Spleen (tissue), 11 donors: ENCODE data around the gene MSI2. TPM values are rescaled to one million over a fixed set of nuclear protein-coding genes. Genes with fewer than 3 reads are reported as not detected.

ENCODE experiments used
- DNase-seq: peaks from one replicate; pipeline ENCODE4 v3.0.0-alpha.2; 2020
- H3K27ac ChIP-seq, 8 donors: fragments of 200-600 bp; sonication (generic) in 7 of 8; 1 replicate in 4 of 8; 2 replicates in 4 of 8; pipeline versions ENCODE4 v1.5.0 to v1.8.0; 2016 to 2021; ENCODE audit warnings: inconsistent platforms in 4 of 8, mild to moderate bottlenecking in 4 of 8, moderate library complexity in 1 of 8
- H3K27me3 ChIP-seq, 7 donors: fragments of 200-600 bp; sonication (generic) in 6 of 7; replicated peaks in 1 of 7; 1 replicate in 4 of 7; 2 replicates in 3 of 7; pipeline versions ENCODE4 v1.5.0 to v1.8.0; 2016 to 2021; ENCODE audit warnings: inconsistent platforms in 3 of 7, mild to moderate bottlenecking in 1 of 7
- H3K36me3 ChIP-seq, 6 donors: fragments of 200-600 bp; sonication (generic) in 5 of 6; 1 replicate in 4 of 6; 2 replicates in 2 of 6; pipeline versions ENCODE4 v1.5.0 to v1.8.0; 2016 to 2021; ENCODE audit warnings: inconsistent platforms in 2 of 6
- H3K4me1 ChIP-seq, 6 donors: fragments of 200-600 bp; sonication (generic) in 5 of 6; 1 replicate in 3 of 6; 2 replicates in 3 of 6; pipeline versions ENCODE4 v1.5.0 to v1.8.0; 2016 to 2021; ENCODE audit warnings: inconsistent platforms in 3 of 6
- H3K4me3 ChIP-seq, 8 donors: fragments of 200-600 bp; sonication (generic) in 7 of 8; 1 replicate in 4 of 8; 2 replicates in 4 of 8; pipeline versions ENCODE4 v1.5.0 to v1.8.0; 2016 to 2021; ENCODE audit warnings: inconsistent platforms in 4 of 8, mild to moderate bottlenecking in 4 of 8, moderate library complexity in 2 of 8
- H3K9me3 ChIP-seq, 8 donors: fragments of 200-600 bp; sonication (generic) in 7 of 8; 1 replicate in 4 of 8; 2 replicates in 4 of 8; pipeline versions ENCODE4 v1.5.0 to v1.8.0; 2016 to 2021; ENCODE audit warnings: inconsistent platforms in 4 of 8
- POLR2A ChIP-seq, 3 donors: fragments of 450-650 bp; IDR thresholded peaks; one replicate each; pipeline ENCODE4 v1.5.1; 2017; ENCODE audit warnings: antibody characterized with exemption in 3 of 3, mild to moderate bottlenecking in 1 of 3
- POLR2AphosphoS5 ChIP-seq, 3 donors: sonication (generic); formaldehyde crosslinking; IDR thresholded peaks; one replicate each; pipeline ENCODE4 v1.5.1; 2017; ENCODE audit warnings: antibody characterized with exemption in 3 of 3
- WGBS, 5 donors: extraction: QIAGEN DNeasy Blood & Tissue Kit in 3 of 5; methylation state at CpG; one replicate each; pipeline versions ENCODE4 v1.1.5 to v1.1.7; 2013 to 2018; 5-methylcytosine and 5-hydroxymethylcytosine counted together
- intact Hi-C: fragments of 100-400 bp; cut with DNase I; formaldehyde crosslinking; loops from one replicate; pipeline ENCODE4 v1.15.0; 2023; ENCODE audit warnings: low total_unique reads
- polyA plus RNA-seq, 3 donors: library from polyadenylated mRNA; stranded (reverse); fragments of 200-250 nt; gene quantifications; one replicate each; pipeline ENCODE4 v1.2.1, GENCODE V29; 2013
- total RNA-seq, 7 donors: library from RNA; depleted of rRNA in 3 of 7; stranded (reverse); fragments of >200 nt in 3 of 7; fragmentation: NEBNext Ultra II Directional in 4 of 7; extraction: Animal tissue kit (Norgen Biotek cat#: 25700) in 4 of 7; gene quantifications; one replicate each; pipeline versions ENCODE4 v1.1.0 to v1.2.1, GENCODE V29; 2016 to 2021
- TF ChIP-seq, protein P1 (sequence below), 11 experiments: fragments of 200-600 bp in 7 of 11; fragments of 450-650 bp in 4 of 11; sonication (generic) in 4 of 11; IDR thresholded peaks in 8 of 11; conservative IDR thresholded peaks in 3 of 11; 1 replicate in 7 of 11; 2 replicates in 4 of 11; pipeline versions ENCODE4 v1.4.0 to v1.8.0; 2016 to 2021; ENCODE audit warnings: antibody characterized with exemption in 11 of 11, inconsistent platforms in 4 of 11, mild to moderate bottlenecking in 1 of 11
- donor health status: healthy with polysubstance abuse.
- donor health status: DM: no; HTN: no; CAD: no; lungs with moderate emphysema.
- donor health status: DM: no; HTN: no; CAD: no.
- donor health status: Bipolar disorder and iron deficiency.
- donor health status: healthy.
- donor health status: DM: no; HTN: no; CAD: no.
- donor health status: DM: yes; HTN: yes; CAD: no.

MSI2 gene
- total and polyA plus RNA-seq, 10 donors = 9.8 to 131 (median 64.7) TPM

DNA sequence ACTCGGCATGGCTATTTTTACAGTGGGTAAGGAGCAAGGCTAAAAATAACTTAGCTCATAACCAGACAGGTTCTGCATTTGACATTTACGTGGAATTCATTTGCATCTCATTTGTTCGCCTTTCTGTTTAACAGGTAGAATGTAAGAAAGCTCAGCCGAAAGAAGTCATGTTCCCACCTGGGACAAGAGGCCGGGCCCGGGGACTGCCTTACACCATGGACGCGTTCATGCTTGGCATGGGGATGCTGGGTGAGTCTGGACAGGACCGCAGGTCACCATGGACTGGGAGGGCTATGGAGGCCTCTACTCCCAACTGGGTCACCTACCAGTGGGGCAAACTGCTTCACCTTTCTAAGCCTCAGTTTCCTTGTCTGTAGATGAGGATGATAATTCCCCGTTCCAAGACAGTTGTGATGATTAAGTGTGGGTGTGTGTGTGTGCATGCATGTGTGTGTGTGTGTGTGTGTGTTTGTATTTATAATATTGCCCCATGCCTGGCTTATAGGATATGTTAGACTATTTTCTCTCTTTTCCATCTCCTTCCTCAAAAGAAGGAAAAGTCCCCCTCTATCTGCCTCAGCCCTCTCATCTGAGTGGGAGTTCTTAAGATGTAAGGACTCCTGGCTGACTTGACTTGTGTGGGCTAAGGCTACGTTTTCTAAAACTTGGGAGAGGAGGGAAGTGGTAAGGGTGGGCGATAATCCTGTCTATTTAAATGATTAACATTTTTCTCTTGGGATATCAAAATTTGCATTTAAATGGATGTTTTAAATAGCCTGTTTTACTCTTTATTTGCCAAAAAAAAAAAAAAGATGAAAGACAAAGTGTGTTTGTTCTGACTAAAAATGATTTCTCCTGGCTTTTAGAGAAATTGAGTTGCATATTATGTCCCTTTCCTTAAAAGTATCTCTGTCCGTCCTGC lies 359.8 kb downstream of the MSI2 start:
- Histone ChIP-seq H3K9me3 (no peaks in the 10 kb centered on the region), H3K36me3 (peaks cover 0 to 43% (median 2%) of the 10 kb centered on the region in 6 donors), H3K4me3 (no peak overlapping the region), H3K27ac (no peak overlapping the region), H3K4me1 (peaks cover 0 to 9% (median 4%) of the 10 kb centered on the region in 6 donors), H3K27me3 (no peaks in the 10 kb centered on the region)
- WGBS, 5 donors = 90 to 95% (median 93%) methylated on average over 13 of the region's 13 CpGs
- no peak for DNase-seq
- intact Hi-C loops = no loop called here
- TF ChIP-seq, protein P1, sequence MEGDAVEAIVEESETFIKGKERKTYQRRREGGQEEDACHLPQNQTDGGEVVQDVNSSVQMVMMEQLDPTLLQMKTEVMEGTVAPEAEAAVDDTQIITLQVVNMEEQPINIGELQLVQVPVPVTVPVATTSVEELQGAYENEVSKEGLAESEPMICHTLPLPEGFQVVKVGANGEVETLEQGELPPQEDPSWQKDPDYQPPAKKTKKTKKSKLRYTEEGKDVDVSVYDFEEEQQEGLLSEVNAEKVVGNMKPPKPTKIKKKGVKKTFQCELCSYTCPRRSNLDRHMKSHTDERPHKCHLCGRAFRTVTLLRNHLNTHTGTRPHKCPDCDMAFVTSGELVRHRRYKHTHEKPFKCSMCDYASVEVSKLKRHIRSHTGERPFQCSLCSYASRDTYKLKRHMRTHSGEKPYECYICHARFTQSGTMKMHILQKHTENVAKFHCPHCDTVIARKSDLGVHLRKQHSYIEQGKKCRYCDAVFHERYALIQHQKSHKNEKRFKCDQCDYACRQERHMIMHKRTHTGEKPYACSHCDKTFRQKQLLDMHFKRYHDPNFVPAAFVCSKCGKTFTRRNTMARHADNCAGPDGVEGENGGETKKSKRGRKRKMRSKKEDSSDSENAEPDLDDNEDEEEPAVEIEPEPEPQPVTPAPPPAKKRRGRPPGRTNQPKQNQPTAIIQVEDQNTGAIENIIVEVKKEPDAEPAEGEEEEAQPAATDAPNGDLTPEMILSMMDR (IDR thresholded peaks at IDR 0.05 in 8 of 11, conservative IDR thresholded peaks at IDR 0.05 in 3 of 11) = no peak
- TF ChIP-seq POLR2AphosphoS5 (IDR thresholded peaks at IDR 0.05) (no peak), POLR2A (IDR thresholded peaks at IDR 0.05) (no peak)

DNA sequence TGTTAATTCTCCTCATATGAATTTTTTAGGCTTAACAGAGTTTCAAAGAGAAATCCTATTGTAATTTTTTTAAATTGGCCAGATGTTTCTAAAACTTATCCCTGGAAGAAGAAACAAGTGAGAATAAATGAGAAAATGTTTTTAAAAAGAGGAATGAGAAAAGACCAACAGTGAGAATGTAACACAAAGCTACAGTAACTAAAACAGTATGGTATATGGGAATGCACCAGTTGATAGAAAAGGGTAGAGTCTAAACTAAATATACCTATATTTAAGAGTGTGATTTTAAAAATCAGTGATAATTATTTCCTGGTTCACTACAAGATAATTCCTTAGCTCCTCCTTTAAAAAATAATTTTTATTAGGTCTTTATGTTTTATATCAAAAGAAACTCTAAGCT lies 360.9 kb downstream of the MSI2 start:
- no peak for DNase-seq
- no peak for TF ChIP-seq POLR2AphosphoS5 (IDR thresholded peaks at IDR 0.05)
- TF ChIP-seq, protein P1 (IDR thresholded peaks at IDR 0.05 in 8 of 11, conservative IDR thresholded peaks at IDR 0.05 in 3 of 11) = no peak
- no peak for TF ChIP-seq POLR2A (IDR thresholded peaks at IDR 0.05)
- Histone ChIP-seq H3K27ac (no peak overlapping the region), H3K4me1 (peaks cover 0 to 13% (median 6%) of the 10 kb centered on the region in 6 donors), H3K27me3 (no peaks in the 10 kb centered on the region), H3K9me3 (no peaks in the 10 kb centered on the region), H3K4me3 (no peak overlapping the region), H3K36me3 (peaks cover 0 to 43% (median 2%) of the 10 kb centered on the region in 6 donors)
- intact Hi-C loops = no loop called here

DNA sequence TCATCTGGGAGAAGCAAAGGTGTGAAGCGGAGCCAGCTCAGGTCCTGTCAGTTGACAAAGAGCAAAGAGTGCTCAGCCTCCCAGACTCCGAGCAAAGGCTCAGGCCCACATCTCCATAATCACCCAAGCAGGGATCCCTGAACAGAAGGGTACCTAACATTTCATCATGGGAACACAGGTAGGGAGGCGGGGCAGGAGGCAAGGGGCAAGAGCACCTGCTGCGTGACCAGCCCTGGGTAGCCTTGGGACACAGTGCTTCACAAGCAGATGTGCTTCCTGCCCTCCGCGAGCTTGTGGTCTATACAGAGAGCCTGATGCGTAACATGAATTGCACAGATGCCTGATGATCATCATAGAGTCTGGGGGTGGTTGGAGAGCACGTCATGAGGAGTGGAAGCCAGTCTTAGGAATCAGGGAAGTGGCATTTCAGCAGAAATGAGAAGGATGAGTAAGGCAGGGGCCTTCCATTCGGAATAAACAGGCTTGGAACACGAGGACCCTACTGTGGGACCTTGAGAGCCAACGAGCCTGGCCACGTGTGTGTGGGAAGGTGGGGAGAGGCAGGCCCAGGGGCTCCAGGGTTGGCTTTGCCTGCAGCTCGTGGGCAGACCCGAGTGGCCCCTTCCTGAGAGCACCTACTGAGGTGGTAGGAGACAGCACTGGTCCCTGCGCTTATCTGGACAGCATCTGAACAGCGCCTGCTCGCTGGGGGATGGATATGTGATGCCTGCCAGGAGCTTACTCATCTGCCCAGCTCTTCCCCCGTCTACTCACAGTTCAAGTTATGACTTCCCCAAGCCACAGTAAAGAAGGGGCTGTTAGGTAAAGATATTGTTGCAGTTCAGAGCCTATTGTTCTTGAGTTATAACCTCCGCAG lies 363.0 kb downstream of the MSI2 start:
- no peak overlapping the region for H3K27ac ChIP-seq
- no peaks in the 10 kb centered on the region for H3K9me3 ChIP-seq
- no peaks in the 10 kb centered on the region for H3K27me3 ChIP-seq
- WGBS, 5 donors = 79 to 88% (median 84%) methylated on average over 17 to 19 of the region's 19 CpGs
- TF ChIP-seq POLR2A (IDR thresholded peaks at IDR 0.05) (no peak), POLR2AphosphoS5 (IDR thresholded peaks at IDR 0.05) (no peak)
- TF ChIP-seq, protein P1 (IDR thresholded peaks at IDR 0.05 in 8 of 11, conservative IDR thresholded peaks at IDR 0.05 in 3 of 11) = no peak
- intact Hi-C loops = no loop called here
- no peak overlapping the region for H3K4me3 ChIP-seq
- DNase-seq = peak; percentile 46
- H3K4me1 ChIP-seq = peaks cover 13 to 30% (median 24%) of the 10 kb centered on the region in 6 donors
- H3K36me3 ChIP-seq = peaks cover 0 to 43% (median 2%) of the 10 kb centered on the region in 6 donors
